HL-60 (cell line): ENCODE data around the gene TOPORS.

Experiments used
- GABPA ChIP-seq: IDR thresholded peaks from 2 replicates; pipeline ENCODE4 v1.6.1; 2012; ENCODE audit warnings: low read depth
- POLR2AphosphoS5 ChIP-seq: IDR thresholded peaks from 2 replicates; pipeline ENCODE4 v1.6.1; 2012; ENCODE audit warnings: low read depth
- TF ChIP-seq, protein P1 (sequence below): IDR thresholded peaks from one replicate; pipeline ENCODE4 v1.5.1; 2011; ENCODE audit warnings: low read length, control low read depth, inconsistent platforms; ENCODE audit not compliant: insufficient read depth

DNA sequence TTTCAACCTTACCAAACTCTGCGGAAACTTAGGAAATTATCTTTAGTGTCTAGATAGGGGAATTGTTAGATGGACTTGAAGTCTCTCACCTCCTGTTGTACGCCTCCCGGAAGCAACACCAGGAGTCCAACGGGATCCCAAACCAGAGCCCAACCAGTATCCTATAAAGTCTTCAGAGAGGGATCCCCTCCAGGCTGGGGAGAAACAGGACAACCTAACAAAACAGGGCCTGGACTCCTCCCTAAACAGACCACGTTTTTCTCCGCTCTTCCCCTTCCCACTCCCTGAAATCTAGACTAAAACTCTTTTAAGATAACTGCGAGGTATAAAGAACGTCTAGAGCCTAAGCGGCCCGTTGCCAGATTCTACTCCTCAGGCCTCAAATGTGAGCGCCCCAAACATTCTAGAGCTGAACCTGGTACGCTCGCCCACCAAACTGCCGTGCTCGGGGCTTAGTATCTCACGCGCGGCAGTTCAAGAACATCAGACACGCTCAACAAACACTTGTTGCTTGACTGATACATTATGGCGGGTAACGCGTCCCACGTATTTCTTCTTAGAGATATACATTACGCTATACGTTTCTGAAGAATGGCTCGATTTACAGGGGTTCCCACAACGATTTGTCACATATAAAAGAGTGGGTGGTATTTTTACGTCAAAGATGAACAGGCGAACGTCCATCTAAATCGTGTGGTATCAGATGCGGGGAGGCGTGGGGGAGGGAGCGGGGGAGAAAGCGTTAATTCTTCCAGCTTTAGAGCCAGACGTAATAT lies 922 bp downstream of the TOPORS start:
- TF ChIP-seq, protein P1, sequence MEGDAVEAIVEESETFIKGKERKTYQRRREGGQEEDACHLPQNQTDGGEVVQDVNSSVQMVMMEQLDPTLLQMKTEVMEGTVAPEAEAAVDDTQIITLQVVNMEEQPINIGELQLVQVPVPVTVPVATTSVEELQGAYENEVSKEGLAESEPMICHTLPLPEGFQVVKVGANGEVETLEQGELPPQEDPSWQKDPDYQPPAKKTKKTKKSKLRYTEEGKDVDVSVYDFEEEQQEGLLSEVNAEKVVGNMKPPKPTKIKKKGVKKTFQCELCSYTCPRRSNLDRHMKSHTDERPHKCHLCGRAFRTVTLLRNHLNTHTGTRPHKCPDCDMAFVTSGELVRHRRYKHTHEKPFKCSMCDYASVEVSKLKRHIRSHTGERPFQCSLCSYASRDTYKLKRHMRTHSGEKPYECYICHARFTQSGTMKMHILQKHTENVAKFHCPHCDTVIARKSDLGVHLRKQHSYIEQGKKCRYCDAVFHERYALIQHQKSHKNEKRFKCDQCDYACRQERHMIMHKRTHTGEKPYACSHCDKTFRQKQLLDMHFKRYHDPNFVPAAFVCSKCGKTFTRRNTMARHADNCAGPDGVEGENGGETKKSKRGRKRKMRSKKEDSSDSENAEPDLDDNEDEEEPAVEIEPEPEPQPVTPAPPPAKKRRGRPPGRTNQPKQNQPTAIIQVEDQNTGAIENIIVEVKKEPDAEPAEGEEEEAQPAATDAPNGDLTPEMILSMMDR: no peak
- TF ChIP-seq GABPA: no peak
- TF ChIP-seq POLR2AphosphoS5: no peak
